T-helper 1 cell treated with Interleukin-12 subunit alpha and Interleukin-12 subunit beta and Interleukin-4 antibody, amounts not matched to agents 30 ng/mL and 1 ng/mL, for 36 hours (primary cell): ENCODE data around the gene COL24A1. TPM values are rescaled to one million over a fixed set of nuclear protein-coding genes. Genes with fewer than 3 reads are reported as not detected.

Source experiments
- intact Hi-C: fragments of 100-400 bp; cut with micrococcal nuclease; formaldehyde crosslinking; loops from one replicate; pipeline ENCODE4 v1.15.1; 2024
- total RNA-seq: library from RNA; stranded (reverse); gene quantifications from 2 replicates; pipeline ENCODE4 v1.2.3, GENCODE V29; 2022

The COL24A1 gene
- 0.02 and 0.07 TPM in 2 replicates for total RNA-seq

DNA sequence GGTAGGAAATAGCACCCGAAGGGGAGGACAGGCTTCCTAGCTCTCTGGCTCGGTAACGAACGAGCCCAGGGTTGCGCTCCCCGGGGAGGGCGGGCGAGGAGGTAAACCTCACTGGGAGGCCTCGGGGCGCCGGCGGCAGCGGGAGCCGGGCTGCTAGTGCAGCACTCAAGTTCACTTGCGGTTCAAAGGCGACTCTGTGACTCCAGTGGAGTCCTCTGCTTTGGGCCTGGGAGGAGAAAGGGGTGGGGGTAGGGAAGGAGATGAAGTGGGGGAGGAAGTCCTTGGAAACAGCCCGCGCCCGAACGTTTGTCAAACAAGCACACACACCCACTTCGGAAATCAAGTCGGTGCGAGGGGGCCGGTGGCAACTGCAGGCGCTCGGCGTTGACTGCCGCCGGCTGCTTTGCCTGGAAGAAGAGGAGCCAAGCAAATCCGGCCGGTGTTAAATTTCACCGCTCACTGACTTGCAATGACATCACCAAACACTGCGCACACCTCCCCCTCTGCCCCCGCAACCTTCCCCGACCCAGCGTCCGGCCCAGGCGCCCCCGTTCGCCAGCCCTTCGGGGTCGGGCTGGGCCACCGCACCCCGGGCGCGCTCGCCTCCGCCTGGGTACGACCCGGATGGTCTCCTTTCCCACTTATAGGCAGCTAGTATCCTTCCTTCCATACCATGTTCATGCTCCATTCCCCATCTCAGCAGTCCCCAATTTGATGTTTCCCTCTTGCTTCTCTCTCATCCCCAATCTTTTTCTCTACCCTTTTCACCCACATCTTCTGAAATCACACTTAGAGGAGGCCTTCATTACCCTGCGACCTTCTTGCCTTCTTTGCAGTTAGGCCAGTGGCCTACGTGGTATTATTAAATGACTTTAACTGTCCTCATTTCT is at the start of gene COL24A1:
TSS of gene COL24A1 (minus strand) at position 207 of the 890 bp plus-strand sequence. CDS start 376 bp downstream, outside the sequence.
- intact Hi-C loops, result no loop called here

DNA sequence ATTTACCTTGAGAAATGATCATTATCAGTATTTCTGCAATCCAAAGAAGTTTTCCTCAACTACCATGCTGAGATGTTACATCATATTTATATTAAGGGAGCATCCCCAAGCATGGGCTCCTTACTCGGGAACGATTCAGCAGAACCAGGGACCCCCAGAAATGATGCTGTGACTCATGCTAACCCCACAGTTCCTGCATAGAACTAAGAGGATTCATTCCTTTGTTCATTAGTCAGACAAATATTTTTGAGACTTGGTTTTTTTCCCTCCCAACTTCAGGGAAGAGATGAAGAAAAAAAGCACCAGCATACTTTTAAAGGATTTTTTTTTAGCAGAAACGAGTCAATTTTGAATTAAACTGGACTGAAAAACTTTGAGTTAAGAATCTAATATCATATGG is 49.2 kb upstream of the COL24A1 start:
- intact Hi-C loops, result no loop called here

DNA sequence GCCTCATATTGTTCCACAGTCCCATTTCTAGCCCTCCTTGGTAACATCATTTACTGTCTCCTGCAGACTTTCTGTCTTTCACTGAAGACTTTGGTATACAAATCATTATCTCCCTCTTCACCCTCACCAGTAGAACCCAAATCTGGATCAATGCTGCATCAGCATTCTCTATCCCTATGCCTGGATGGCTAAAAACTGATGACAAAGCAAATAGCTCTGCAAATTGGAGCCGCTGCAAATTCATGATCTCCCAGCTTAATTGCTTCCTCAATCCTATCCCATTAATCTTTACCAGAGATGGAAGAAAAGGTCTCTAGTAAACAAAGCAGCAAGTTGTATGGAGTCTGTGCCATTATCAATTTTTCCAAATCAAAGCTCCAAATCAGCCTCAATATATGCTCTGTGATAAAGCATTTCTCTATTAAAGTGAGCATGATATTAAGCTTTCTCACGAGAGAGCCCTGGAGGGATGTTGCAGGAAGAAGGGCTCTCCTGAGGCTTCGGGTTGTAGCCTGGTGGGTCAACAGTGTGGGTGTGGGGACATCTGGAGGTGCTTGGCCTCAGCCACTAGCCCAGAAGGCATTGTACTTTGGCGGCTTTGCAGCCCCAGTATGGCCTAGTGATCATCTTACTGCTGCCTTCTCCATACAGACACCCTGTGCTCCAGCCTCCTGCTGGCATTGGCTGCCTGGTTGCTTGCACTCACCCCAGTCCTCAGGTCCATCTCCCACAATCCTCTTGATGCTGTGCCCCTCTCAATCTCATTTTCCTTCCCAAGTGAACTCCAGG is 46.2 kb upstream of the COL24A1 start:
- intact Hi-C loops, result no loop called here

DNA sequence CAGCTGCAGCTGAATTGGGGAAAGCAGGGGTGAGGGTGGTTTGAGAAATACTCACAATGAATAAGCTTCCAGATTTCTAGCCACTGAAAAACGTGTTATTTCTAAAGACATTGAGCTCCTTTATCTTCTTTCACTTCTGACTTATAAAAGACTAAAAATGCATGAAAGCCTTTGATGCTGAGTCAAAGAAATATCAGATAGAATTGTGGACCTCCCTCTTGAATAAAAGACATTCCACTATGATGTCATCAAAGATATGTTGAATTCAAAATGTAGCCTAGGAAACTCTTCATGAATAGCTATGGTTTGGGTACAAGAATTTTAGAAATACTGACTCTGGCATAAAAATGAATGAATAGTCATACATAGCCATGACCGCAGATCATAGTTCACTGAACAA is 44.7 kb upstream of the COL24A1 start:
- intact Hi-C loops, result no loop called here

DNA sequence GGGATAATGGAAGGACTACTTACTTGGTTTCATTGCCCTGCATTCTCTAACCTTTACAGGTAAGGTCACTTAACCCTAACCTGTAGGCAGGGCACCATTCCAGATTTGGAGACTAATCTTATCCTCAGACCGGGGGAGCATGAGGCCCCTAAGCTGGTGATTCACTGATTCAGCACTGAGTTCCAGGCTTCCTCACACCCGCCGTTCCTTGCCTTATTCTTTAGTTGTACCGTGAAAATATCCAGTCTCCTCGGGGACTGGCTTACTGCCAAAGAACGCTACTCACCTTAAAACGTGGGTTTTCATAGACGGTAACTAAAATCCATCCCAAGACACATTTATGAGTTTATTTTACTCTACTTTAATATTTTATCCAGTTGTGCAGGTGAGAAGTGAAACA is 44.3 kb upstream of the COL24A1 start:
- intact Hi-C loops, result no loop called here

DNA sequence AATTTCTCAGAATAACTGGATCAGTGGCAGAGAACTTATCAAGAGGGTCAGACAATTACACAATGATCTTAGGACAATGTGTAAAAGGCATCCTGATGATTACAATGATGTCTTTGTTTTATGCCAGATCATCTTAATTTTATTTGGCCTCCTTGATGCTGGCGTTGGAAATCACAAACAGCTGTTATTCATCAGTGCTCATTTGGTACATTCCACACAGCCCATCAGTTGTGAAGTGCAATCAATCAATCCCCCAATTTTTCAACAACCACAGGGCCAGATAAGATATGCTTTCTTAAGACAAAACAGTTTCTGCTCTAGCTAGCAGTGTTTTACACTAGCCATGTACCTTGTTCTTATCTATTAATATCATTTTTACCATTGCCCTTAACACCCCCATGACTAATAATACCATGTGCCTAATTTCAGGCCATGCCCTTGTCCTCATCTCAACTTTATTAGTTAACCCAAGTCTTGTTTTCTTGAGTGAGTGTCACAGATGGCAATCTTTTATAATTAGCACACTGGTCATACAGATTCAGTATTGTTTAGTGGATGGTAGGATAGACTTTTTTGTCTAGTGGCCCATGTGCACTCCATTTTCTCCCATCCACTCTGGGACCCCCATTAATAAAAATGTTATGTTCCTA is 40.8 kb upstream of the COL24A1 start:
- intact Hi-C loops, result no loop called here

DNA sequence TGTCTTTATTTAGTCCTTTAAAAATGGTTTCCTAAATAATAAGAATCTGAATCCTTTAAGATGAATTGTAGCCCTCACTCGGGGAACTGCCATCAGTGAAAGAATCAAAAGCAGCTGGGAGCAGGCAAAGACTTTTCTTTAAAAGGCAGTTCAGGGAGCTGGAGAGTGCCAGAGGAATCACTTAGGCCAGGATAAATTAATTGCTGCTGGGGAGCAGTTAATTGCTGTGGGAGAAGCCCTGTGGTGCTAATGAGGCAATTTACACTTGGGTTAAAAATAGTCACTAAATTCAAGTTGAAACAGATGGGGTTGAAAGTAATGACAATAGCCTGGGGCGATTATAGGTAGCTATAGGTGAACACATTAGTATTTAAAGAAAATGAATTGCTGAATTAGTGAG is 38.7 kb upstream of the COL24A1 start:
- intact Hi-C loops, result no loop called here

DNA sequence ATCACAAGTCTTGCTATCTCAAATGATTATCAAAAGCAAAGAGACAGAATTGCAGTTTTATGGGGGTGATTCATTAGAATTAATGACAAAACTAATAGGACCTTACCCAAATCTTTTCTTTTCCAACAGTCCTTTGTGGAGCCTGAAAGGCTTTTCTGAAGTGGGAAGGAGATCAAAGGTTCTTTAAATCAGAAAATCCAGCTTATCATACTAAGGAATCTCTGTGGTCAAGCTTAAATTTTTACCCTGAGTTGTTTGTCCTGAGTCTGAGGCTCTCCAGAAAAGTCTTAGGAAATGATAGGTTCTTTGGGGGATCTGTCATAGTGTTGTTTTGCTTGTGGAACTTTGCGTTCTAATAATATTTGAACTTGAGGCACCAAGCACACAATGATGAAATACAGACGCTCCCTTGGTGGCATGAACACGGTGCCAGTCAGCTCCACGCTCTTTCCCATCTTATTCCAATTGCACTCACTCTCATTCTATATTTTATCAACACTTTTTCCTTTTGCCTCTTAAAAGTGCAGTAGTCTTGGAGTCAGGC is 38.0 kb upstream of the COL24A1 start:
- intact Hi-C loops, result no loop called here

DNA sequence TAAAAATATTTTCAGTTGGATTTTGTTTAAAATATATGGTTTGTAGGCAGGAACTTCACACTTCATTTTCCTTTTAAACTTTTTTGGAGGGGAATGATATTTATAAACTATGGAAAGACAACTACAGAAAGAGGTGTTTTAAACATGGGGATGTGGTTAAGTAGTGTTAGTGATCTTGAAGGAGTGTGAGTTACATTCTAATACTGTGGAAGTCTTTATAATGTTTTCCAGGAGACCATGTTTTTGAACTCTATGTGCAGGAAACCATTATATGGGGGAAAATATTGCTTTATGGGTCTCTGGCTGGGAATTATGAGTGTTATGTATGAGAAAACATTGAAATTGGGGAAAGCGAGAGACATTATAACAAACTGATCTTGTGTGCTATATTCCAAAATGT is 35.8 kb upstream of the COL24A1 start:
- intact Hi-C loops, result no loop called here

DNA sequence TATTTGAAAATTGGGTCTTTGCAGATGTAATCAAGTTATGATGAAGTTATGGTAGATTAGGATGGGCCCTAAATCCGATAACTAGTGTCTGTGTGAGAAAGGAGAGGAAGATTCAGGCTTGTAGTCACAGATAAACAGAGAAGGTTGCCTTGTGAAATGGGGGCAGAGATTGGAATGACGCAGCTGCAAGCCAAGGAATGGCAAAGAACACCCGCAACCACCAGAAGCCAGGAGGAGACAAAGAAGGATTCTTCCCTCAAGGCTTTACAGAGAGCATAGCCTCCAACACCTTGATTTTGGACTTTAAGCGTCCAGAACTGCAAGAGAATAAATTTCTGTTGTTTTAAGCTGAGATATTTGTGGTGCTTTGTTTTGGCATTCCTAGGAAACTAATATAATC is 35.4 kb upstream of the COL24A1 start:
- intact Hi-C loops, result no loop called here

DNA sequence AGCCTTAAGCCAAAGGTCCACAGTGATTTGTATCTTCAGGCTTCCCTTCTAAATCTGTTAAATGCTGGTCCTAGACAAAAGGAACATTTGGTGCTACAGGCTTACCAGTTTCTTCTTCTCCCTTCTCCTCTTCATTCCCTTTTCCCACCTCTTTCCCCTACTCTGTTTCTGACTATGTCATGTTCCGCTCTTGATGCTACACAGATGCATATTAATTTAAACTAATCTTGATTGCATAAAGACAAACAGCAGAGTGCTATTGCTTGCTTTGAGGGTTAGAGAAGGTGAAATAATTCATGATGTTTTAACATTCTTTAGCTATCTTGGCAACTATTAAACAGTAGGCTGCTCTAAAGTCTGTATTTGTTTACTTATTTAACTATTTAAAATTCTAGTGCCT is 34.3 kb upstream of the COL24A1 start:
- intact Hi-C loops, result no loop called here

DNA sequence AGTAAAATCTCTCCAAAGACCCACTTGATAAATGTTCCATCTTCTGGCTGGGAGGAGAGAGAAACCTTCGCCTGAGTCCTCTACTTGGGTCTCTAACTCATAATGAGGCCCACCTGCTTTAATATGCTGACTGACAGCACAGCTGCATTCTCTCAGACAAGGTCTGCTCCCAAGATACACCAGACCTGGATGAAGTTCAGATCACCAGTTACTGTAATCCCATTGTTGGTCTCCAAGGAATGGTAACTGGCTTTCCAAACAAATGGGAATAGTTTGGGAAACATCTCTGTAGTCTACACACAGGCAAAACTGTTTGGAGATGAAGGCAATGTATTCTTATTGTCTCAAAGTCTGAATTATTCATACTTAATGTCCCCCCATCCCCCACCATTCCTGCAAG is 27.9 kb upstream of the COL24A1 start:
- intact Hi-C loops, result no loop called here

DNA sequence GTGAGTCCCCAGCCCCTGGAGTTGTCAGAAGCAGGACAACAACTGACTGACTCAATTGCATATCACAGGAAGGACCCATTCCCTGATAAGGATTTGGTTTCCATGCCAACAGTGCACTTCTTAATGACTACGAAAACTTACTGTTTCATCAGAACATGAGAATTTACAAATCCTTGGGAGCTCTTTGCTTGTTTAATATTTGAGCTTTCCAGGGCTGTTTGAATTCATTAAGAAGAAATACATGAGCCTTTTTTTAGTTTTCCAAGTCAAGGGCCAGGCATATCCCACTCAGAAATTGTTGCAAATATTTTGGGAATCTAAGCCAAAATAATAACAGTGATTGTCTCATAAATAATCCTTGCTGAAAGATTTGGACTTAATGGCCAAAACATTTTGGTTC is 27.2 kb upstream of the COL24A1 start:
- intact Hi-C loops, result no loop called here

DNA sequence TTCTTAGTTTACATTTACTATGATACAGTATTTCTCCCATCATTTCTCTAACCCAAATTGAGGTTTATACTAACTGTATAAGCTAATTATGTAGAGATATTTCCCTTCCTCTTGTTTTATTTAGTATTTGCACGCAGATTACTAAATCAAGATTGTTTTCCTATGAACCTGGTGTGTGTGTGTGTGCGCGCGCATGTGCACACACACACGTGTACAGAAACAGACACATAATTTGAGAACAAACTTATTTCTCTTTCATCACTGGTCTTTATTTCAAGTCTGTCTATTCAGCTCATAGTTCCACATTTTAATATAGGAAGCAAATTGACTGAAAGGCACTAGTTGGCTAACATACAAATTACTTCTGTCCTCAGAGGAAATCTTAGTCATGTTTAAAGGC is 19.7 kb upstream of the COL24A1 start:
- intact Hi-C loops, result no loop called here

DNA sequence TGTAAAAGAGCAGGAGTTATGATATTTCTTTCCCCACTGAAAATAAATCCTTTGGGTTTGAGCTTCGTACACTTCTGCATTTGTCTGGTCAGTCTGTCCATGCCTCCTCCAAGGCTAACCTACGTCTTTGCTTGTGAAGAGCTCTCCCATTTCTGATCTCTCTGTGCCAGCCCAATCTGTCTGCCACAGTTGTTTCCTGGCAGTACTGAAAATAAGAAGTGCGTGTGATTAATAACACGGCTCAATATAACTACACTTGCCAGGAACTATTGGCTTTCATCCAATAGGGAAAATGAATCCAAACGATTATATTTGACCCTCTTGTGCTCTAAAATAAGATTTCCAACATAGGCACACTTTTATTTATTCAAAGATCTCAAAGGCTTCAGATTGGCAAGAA is 19.2 kb upstream of the COL24A1 start:
- intact Hi-C loops, result no loop called here

DNA sequence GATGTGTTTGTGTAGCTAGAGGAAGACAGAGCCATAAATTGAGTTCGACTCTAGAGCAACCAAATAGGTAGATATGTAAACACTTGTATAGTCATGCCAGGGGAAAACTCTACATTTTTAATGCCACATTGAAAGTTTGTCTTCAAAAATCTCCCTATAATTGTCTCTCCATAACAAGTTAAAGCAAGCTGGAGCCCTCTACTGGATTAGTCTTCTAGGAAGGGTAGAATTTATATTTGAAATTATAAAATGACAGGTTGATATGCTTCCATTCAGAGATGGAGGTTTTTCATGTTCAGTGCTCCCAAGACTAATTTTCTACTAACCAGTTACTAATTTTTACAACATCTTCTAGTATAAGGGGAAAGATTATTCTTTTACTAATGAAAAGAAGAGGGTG is 13.1 kb upstream of the COL24A1 start:
- intact Hi-C loops, result no loop called here

DNA sequence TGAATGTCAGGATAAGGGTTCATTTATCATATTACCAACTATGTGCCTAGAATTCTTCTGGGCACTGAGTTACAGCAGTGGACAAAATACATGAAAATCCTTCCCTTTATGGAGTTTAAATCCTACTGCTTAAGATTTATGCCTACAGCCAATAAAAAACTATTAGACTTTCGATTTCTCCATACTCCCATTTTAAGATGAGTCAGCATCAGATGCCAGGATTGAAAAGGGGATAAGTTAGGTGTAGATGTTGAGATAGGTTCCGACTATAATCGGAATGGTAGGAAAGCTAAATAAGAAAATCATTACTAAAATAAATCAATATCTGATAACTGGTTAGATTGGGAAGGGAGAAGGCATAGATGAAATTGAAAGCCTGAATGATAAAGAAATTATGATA is 3.2 kb upstream of the COL24A1 start:
- intact Hi-C loops, result no loop called here

DNA sequence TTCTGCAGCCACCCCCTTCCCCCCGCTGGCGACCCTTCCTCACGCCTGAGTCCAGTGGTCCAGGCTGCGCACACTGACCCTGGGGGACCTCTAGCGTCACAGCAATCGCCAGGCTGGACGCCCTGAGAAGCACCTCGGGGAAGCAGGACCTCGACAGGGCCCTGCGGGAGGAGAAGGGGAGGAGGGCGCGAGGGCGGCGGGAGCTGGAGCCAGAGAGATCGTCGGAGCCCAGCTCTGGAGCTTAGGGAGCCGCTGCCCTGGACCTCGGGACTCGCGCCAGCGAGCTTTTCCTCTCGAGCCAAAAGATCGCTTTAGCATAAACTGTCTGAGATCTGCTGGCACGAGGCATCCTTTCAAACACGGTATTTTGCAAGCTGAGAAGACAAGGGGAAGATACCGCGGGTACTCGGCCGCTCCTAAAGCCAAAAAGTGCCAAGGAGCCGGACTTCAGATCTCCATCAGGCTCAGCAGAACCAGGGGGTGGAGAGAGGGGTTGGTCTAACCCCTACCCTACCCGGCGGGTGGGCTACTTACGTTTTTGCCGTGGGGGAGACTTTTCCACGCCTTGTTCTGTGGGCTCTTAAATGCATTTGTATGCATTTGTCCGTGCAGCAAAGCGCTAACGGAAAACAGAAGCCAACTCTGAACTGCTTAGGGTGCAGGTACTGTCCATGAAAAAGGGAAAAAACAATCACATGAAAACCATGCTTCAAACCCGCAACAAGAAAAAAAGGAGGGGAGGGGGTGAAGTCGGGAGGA is 586 bp downstream of the COL24A1 start:
- intact Hi-C loops, result no loop called here

DNA sequence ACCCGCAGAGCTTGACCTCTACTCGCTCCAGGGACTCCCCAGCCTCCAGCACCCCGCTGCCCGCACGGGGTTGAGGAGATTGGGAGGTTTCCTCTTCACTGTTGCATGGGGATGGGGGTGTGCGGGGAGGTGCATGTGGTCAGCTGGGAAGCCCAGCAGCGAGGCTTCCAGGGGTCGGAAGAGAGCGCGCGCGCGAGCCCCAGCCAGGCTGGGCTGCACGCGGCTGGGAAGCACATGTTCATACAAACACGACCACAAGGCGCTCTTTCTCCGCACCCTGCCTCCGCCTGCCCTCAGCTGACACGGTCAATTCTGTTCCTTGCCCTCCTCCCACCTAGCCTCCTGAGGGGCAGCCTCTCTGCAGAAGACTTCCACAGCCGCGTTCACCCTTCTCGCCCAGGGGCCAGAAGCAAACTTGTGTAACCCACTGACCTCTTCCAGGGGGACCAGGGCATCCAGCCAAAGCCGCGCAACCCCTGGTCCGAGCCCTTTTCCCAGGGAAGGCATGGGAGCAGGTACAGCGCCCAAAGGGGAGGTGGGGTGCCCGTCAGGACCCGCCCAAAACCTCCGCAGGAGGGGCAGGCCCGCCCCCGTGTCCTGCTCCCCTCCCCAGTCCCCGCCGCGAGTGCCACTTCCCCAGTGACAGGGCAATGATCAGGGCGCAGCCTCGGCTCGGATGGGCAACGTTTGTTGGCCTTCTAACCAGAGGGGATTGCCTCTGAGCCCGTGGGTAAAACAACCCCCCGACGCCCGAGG is 1.3 kb downstream of the COL24A1 start:
- intact Hi-C loops, result no loop called here

DNA sequence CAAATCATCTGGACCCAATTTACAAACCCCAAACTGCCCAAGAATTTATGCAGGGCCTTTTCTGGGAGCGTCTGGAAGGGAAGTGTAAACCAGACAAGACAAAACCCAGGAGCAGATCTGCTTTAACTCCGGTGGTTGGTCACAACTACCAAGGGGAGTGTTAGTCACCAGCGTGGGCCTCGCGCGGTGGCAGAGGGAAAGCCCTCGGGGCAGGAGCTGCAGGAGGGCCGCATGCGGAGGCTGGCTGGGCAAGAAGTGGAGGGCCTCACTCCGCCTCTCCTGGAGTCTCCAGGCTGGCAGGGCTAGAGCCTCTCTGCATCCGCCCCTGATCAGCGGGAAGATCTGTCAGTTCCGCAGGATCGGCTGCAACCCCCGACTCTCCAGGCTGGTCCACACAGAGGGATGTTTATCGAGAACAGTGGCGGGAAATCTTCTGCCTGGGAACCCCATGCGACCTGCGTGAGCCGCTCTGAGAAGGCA is 2.0 kb downstream of the COL24A1 start:
- intact Hi-C loops, result no loop called here
